WI38 (cell line): ENCODE measurements around the gene TBCB.
"Not testable (repeated sequence)": the region's sequence is repeated elsewhere in the genome, so short reads cannot be mapped to it uniquely, and the experiment has no call there.

ENCODE experiments used
- H3K4me3 ChIP-seq: 2 replicates; pipeline ENCODE4 v1.5.1; 2011; ENCODE audit warnings: low read depth, mild to moderate bottlenecking, control low read depth, low read length
- TF ChIP-seq, protein P1 (sequence below): IDR thresholded peaks from 2 replicates; pipeline ENCODE4 v1.5.1; 2012; ENCODE audit warnings: low read depth, mild to moderate bottlenecking, control low read depth, low read length

Gene TBCB

DNA sequence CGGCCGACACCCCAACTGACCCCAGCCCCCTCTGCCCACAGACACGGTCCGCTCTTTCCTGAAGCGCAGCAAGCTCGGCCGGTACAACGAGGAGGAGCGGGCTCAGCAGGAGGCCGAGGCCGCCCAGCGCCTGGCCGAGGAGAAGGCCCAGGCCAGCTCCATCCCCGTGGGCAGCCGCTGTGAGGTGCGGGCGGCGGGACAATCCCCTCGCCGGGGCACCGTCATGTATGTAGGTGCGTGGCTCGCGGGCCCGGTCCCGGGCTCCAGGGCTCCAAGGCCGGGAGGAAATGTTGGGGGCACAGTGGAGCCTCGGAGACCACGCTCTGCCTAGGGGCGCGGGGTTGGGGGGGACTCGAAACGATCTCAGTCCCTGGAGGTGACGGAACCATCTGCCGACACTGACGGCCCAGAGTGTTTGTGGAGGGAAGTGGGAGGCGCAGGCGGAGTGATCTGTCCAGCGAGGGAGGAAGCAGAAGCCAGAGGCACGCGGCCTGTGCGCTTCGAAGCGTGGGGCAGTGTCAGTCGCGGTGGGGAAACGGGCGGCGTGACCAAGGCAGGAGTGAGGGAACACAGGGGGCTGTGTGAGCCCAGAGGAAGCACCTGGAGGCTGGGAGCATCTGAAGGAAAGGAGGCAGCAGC, 6.3 kb downstream of the TBCB start:
- H3K4me3 ChIP-seq: no peak overlapping the region
- TF ChIP-seq, protein P1, sequence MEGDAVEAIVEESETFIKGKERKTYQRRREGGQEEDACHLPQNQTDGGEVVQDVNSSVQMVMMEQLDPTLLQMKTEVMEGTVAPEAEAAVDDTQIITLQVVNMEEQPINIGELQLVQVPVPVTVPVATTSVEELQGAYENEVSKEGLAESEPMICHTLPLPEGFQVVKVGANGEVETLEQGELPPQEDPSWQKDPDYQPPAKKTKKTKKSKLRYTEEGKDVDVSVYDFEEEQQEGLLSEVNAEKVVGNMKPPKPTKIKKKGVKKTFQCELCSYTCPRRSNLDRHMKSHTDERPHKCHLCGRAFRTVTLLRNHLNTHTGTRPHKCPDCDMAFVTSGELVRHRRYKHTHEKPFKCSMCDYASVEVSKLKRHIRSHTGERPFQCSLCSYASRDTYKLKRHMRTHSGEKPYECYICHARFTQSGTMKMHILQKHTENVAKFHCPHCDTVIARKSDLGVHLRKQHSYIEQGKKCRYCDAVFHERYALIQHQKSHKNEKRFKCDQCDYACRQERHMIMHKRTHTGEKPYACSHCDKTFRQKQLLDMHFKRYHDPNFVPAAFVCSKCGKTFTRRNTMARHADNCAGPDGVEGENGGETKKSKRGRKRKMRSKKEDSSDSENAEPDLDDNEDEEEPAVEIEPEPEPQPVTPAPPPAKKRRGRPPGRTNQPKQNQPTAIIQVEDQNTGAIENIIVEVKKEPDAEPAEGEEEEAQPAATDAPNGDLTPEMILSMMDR: no peak

DNA sequence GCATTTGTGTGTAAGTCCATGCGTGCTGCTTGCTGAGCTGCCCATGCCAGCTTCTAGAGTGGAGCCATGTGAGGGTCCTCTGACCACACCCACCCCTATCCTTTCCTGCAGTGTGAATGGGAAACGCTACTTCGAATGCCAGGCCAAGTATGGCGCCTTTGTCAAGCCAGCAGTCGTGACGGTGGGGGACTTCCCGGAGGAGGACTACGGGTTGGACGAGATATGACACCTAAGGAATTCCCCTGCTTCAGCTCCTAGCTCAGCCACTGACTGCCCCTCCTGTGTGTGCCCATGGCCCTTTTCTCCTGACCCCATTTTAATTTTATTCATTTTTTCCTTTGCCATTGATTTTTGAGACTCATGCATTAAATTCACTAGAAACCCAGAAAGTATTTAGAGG, 10.3 kb downstream of the TBCB start:
- H3K4me3 ChIP-seq: no peak overlapping the region
- TF ChIP-seq, protein P1: no peak

DNA sequence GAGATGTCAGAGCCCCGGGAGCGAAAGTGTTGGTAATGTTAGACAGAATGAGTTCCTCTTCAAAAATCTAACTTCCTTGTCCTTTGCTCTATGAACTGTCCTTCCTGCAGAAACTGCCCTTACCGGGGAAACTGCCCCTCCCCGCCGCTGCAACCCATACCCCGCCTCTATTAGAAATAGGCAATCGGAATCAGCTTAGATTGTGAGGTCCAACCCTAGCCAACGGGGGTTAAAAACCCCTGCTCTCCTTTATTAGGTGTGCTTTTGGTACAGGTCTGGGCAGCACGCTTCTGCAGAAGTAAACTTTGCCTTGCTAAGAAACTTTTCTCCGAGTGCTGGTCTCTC, 13.1 kb downstream of the TBCB start:
- TF ChIP-seq, protein P1: no peak
- H3K4me3 ChIP-seq: peak overlapping the region; percentile 65

DNA sequence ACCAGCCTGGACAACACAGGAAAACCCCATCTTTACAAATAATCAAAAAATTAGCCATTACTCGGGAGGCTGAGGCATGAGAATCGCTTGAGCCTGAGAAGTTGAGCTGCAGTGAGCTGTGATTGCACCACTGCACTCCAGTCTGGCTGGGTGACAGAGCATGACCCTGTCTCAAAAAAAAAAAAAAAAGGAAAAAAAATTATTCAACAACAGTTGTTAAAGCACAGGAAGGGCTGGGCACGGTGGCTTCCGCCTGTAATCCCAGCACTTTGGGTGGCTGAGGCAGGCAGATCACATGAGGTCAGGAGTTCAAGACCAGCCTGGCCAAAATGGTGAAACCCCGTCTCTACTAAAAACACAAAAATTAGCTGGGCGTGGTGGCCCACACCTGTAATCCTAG, 16.0 kb downstream of the TBCB start:
- not testable (repeated sequence) for H3K4me3 ChIP-seq

DNA sequence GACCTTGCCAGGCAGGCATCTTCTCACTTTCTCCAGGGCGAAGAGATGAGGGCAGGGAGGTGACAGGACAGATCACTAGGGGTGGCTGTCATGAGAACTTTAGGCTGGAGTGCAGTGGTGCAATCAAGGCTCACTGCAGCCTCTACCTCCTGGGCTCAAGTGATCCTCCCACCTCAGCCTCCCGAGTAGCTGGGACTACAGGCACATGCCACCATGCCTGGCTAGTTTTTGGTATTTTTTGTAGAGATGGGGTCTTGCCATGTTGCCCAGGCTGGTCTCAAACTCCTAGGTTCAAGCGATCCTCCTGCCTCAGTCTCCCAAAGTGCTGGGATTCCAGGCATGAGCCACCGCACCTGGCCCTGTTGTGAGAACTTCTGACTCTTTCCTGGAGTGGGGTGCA, 19.6 kb downstream of the TBCB start:
- not testable (repeated sequence) for H3K4me3 ChIP-seq

DNA sequence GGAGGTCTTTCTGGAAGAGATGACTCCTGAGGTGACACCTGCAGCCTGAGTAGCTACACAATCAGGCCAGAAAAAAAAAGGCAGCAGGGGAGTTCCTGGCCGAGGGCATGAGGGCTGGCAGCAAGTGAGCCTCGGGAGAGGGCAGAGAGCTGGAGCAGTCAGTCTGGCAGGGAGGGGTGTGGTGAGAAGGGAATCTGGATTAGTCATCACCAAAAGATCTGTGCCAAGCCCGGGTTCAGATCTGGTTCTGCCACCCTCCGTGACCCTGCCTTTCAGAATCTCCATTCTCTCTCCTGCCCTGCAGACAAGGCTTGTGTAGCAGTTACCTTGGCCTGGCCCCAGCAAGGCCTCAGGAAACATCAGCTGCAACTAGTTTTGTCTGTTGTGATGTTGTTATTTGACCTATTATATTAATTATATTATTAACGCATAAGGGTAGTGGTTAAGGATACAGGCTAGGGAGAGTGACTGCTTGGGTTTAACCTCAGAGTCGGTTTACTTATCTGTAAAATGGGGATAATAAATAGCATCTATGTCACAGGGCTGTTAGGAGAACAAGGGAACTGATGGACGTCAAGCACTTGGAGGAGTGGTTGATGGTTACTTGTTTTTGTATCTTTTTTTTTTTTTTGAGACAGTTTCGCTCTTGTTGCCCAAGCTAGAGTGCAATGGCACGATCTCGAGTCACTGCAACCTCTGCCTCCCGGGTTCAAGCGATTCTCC, 21.9 kb downstream of the TBCB start:
- no peak overlapping the region for H3K4me3 ChIP-seq
- TF ChIP-seq, protein P1: no peak

DNA sequence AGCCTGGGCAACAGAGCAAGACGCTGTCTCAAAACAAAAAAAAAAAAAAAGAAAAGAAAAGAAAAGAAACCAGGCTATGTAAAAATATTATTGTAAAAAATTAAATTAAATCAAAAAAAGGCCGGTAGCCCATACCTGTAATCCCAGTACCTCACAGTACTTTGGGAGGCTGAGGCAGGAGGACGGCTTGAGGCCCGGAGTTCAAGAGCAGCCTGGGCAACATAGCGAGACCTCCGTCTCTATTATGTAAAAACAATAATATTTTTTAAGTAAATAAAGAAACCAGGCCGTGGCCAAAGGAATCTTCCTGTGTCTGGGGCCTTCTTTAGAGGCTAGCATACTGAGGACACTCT, 23.8 kb downstream of the TBCB start:
- peak overlapping the region; percentile 86 for H3K4me3 ChIP-seq
- TF ChIP-seq, protein P1: no peak

DNA sequence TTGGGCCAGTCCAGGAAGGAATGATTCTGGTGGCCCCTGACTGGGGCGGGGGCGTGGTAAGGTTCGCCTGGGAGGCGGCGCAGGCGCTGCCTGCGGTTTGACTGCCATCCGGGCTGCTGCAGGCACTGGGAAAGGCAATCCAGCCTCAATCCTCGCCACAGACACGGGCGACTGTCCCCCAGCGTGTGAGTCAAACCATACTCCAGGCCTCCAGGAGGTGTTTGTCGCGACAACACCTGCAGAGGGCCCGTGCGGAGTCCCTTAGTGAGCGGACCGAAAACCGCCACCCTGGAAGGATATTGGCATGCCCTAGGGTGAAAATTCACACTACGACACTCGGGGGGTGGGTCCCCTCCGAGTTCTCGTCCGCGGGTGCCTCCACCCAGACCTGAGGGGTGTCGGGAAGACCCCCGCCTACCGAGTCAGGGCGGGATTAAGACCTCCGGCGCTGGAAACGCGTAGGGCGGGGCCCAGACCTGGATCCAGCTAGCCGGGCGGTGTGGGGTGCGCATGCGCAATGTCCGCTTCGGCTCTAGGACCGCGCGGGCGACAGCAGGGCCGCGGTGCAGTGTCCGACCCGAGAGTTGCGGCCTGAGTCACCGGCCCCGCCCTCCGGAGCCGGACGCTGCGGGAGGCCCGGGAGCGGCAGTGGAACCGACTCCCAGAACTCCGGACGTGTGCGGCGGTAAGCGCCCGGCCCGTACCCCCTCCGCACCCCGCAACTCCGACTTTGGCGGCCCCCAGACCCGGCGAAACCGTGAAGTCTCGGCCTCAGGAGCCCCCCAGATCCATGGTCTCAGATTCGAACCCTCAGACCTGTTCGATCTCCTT, 24.4 kb downstream of the TBCB start, which contains the start of gene CAPNS1:
CAPNS1 (plus strand) TSS at position 594 of the 831 bp plus-strand sequence. CDS start 946 bp downstream, outside the sequence.
- TF ChIP-seq, protein P1: no peak
- peak within 1 kb of the TSS; percentile 86 for H3K4me3 ChIP-seq
